HG03097 (cell line): ENCODE results near the gene EFNB2.

ENCODE experiments used
- ATAC-seq: cut with Tn5 transposase; IDR thresholded peaks from one replicate; pipeline ENCODE4 v1.9.1; 2021; ENCODE audit not compliant: unreplicated experiment, low FRiP score

Gene EFNB2

DNA sequence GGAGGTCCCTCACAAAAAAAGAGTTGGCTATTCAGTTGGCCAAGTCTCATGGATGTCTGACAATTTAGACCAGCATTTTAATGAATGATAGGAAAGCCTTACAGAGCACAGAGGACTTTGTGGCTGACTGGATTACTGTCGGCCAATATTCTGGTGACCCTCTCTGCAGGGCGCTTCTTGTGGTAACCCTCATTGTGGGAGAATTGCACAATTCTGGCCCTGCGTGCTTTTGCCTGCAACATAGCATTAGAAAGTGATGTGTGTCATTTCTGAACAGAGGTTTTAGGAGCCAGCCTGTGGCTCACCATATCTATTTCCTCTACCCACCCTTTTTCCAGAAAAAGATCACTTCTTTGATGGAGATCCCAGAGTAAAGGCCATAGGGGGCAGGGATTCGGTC lies 71.4 kb downstream of the EFNB2 start:
- no peak for ATAC-seq

GRCh38 chr13:106462710-106463109 lies 72.8 kb downstream of the EFNB2 start:
- ATAC-seq, result no peak

GRCh38 chr13:106455777-106456176 lies 79.7 kb downstream of the EFNB2 start:
- no peak for ATAC-seq

DNA sequence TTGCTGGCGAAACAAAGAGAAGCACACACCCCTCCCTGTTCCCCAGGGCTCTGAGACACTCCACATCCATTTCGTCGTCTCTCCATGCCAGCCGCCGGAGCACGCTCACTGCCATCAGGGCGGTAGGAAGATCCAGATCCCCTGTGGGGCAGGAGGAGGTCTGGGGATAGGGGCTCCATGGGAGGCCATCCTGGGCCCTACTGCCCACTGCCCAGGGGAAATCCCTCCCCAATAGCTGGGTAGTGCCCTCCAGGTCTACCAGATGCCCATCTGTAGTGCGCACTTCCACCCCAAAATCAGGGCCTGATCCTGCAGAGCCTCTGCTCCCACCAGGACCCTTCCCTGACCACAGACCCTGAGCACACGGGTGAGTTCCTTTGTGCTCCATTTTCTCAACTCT lies 80.3 kb downstream of the EFNB2 start:
- ATAC-seq, result no peak

GRCh38 chr13:106453101-106453500 lies 82.4 kb downstream of the EFNB2 start:
- no peak for ATAC-seq

- no peak for ATAC-seq
Observed at GRCh38 chr13:106450991-106451390, 84.5 kb downstream of the EFNB2 start.

- no peak for ATAC-seq
Observed at GRCh38 chr13:106449096-106449495, 86.4 kb downstream of the EFNB2 start.

GRCh38 chr13:106445996-106446395 lies 89.5 kb downstream of the EFNB2 start:
- no peak for ATAC-seq

DNA sequence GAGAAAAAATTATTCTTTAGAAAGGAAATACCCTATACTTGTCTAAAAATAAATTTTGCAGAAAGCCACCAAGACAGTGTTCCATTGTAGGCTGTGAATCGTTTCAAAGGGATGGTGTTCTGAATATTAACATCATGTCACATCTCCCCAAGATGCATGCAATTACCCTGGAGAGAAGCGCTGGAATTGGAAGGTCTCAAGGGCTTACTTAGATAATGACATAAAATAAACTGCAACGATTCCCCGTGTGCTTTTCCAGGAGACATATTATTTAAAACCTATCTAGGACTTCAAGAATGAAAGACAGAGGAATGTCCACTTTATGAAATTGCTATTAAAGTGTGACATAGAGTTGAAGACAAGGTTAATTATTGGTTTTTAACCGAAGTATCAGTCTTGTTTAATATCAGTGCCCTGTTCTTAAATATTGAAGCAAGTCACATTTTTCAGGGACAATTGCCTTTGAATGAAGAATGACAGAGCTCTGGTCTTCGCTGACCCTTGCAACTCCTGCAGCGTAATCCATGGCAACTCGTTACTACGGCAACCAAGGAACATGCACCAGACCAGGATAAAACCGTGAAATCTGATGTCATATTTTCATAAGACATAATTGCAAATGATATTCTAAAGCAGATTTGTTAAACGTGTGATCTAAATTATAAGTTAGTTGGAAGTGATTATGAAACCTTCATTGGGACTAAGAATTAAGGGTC lies 91.7 kb downstream of the EFNB2 start:
- ATAC-seq, result no peak

DNA sequence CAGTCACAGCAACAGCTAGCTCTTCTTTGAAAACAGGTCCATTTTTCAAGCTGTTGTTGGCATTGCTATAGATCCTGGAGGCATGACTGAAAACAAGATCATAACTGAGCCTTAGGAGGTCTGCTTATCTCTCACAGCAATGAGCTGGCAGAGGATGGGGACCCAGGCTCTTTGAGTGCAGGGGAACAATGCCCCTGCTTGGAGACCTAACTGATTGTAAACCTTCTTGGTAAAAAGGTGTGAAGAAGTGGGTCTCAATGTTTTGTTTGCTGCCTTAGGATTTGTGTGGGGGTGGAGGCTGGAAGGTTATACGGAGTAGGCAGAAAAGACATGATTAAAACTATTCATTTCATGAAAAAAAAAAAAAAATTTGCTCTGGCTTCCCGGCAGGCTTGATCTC lies 94.6 kb downstream of the EFNB2 start:
- ATAC-seq, result no peak
